HG03108 (cell line): ENCODE data around the gene FEM1C.

Experiments used
- ATAC-seq: cut with Tn5 transposase; IDR thresholded peaks from one replicate; pipeline ENCODE4 v1.9.1; 2021; ENCODE audit warnings: moderate library complexity; ENCODE audit not compliant: unreplicated experiment

The FEM1C gene

DNA sequence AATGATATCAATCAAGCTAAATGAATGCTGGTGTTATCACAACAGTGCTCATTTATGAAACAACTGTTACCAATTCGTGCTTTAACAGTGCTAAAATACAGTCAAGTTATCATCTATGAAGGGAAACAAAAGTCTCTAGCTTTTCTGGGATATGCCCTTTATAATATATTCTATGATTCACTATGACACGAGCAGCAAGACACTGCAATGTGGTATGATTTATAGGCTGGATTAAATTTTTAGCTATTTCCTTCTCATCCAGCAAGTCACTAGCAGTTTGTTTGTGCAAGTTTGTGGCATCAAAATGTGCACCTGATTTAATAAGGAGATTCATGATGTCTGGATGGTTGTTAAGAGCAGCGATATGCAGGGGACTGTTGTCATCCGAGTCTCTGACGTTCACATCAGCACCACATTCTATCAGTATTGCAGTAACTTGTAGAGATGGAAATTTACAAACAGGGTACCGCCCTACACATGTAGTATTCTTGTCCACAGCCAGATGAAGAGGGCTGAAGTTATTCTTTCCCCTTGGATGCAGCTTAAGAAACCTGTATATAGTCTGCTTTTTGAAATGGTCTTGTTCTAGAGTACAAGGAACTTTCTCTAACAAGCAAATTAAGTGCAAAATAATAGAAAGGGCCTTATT, 20.3 kb downstream of the FEM1C start:
- ATAC-seq = no peak

DNA sequence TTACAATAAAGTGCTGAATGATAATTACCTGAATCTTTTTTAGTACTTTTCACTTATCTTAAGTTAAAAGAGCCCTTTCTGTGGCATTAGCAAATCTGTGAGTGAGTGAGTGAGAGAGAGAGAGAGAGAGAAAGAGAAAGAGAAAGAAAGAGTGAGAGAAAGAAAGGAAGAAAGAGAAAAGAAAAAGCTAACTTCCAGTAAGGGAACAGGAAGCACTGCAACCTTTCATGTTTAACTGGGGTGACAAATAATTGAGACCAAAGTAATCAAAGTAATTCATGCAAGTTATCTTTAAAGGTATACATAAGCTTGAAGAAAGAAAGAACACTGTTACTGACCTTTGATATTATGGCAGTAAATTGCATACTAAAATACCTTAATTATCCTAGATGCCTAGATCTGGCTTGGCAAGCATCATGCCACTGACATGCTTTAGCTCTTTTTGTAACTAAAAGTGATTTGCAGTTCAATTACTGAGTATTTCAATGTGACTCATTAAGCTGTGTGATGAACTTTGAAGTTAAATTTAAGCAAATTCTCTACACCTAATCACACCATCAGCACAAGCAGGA, 21.7 kb downstream of the FEM1C start:
- no peak for ATAC-seq

DNA sequence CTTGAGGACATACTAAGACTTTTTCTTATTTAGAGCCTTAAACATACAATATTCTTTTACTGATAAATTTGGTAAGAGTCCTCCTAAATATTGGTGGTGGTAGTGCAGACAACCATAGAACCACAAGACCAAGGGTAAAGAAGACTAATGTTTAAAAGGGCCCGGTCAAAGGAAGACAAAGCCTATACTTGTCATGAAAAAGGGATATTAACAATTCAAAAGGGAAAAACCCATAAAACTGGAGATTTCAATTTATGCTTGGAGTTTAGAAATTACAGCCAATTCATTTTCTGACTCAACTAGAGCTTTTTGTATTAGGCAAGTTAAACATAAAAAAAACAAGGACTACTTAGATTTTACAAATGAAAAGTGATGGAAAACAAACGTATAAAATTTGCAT, 24.4 kb downstream of the FEM1C start:
- ATAC-seq = no peak

DNA sequence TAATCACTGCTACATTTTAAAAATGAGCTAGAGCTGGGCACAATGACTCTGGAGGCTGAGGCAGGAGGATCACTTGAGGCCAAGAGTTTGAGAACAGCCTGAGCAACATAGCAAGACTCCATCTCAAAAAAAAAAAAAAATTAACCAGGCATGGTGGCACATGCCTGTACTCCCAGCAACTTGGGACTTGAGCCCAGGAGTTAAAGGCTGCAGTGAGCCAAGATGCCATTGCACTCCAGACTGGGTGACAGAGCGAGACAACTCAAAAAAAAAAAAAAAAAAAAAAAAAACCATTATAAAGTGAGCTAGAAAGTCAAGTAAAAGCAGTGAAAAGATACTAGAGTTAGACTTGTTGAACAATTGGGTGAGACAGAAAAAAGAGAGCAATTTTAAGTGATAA, 28.2 kb downstream of the FEM1C start:
- no peak for ATAC-seq

DNA sequence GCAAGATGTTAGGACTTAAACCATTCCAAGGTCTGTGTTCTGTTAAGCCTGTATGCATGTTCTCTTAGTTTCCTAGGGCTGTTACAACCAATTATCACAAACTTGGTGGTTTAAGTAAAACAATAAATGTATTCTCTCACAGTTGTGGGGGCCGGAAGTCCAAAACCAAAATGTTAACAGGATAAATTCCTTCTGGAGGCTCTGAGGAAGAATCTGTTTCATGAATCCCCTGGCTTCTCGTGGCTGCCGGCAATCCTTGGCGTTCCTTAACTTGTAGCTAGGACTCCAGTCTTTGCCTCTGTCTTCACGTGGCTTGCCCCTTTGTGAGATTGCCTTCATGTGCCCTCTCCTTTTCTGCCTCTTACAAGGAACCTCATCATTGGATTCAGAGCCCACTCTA, 30.4 kb downstream of the FEM1C start:
- ATAC-seq = no peak

DNA sequence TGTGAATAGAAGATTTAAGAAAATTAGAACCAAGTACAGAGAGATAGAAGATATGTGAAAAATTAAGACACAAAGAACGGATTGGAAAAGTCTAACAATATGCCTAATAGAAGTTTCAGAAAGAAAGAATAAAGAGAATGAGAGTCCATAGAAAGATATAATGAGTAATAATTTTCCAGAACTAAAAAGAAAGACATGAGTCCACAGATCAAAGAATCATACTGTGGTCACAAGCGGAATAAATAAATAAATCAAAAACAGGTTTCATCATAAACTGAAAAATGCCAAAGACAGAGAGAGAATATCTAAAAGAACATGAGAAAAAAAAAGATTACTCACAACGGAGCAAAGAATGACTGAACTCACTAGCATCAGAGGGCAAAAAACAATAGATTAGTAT, 32.9 kb downstream of the FEM1C start:
- no peak for ATAC-seq

DNA sequence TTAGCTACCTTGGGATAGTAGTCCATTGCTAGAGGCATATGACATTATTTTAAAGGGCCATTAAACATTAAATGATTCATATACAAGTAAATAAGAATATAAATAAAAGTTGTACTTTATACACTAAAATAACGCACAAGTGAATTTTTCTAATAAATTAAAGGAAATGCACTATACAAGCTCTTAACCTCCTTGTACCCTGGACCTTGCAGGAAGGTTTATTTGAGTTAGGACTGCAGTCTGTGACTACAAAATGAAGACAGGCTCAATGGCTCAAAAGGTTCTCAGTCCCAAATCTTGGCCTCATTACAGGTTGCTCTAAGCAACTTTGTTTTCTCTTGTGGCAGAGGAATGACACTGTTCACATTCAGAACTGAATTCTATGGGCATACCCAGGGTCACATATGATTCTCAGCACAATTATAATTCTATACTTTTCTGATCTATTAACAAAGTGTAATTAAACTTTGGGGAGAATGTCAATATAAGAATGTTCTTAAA, 34.4 kb downstream of the FEM1C start:
- no peak for ATAC-seq

DNA sequence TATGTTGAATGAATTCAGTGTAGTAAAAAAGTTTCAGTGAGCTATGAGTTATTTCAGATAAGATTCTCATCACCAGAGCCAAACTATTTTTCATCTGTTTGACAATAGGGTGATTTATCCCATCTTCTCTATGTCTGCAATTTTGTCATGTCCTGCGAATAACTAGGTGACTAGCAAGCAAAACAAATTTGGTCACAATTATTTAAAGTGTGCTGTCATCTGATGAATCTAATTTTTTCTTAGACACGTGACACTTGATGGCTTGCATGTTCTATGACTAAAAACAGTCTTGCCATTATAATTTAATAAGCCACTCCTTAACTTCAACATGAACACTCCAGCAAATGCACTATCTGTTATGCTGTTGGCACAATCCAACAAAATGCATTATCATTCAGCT, 35.0 kb downstream of the FEM1C start:
- no peak for ATAC-seq

DNA sequence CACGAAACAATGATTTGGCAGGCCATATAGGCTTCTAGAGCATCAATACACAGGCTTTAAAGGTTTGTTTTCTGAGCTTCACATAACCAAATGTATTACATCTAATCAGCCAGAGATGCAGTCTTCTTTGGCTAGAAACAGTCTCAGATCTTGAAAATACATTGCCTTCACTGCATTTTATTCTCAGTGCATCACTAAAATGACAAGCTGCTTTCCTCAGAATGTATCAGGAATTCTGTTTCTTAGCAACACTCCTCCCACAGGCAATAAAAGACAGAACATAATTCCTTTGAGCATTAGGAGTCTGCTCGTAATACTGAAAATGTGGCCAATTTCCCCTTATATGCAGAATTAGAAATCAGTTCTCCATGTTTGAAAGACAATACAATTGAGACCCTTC, 36.9 kb downstream of the FEM1C start:
- no peak for ATAC-seq

DNA sequence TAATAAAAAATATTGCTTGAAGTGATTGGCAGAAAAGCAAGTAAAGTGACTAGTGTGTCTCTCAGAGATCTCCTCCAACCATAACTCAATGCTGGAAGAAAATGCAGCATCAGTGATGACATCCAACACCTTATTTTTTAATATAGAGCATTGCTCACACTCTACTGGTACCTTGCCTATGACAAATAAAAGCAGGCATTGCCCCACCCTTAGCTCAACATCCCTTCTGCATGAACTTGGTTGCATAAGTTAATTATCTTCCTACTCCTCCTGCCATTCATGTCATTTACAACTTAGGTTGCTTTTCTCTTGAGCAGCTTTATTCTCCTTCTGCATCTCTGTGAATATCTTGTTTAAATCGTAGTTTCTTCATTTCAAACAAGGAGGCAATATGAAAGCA, 41.2 kb downstream of the FEM1C start:
- ATAC-seq = no peak

DNA sequence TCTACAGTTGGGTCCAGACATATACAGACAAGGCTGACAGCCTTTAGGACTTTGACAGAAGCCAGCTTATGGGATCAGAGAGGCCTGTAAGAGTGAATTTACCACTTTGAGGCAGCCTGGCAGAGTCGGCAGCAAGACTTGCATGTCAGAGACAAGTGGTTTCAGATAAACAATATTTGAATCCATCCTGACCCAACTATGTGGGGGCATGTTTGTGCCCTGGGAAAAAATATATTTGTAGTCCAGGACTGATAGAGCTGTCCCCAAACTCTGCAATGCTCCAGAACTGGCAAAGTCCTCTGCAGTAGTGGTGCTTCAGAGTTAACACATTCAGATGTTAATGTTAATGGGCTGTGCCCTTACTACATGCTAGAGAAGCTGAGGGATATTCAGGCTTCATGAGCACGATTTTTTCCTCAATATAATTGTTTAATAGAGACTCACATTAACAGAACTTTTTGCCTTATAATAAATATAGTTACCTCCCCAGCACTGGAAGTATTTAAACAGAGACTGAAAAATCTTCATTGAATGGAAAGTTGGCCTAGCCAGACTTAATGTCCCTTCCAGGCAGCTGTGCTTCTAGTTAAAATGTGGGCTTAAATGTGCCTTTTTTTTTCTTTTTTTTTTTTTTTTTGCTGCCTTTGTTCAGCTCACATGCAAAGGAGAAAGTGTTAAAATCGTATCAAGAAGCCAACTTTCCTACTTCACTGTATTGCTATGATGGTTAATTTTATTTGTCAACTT, 42.9 kb downstream of the FEM1C start:
- no peak for ATAC-seq

DNA sequence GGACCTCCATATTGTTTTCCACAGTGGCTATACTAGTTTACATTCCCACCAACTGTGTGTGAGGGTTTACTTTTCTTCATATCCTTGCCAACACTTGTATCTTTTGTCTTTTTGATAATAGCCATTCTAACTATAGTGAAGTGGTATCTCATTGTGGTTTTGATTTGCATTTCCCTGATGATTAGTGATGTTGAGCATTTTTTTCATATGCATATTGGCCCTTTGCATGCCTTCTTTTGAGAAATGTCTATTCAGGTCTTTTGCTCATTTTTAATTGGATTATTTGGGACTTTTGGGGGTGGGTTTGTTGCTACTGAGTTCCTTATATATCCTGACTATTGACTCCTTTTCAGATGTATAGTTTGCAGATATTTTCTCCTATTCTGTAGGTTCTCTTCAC, 44.4 kb downstream of the FEM1C start:
- no peak for ATAC-seq

DNA sequence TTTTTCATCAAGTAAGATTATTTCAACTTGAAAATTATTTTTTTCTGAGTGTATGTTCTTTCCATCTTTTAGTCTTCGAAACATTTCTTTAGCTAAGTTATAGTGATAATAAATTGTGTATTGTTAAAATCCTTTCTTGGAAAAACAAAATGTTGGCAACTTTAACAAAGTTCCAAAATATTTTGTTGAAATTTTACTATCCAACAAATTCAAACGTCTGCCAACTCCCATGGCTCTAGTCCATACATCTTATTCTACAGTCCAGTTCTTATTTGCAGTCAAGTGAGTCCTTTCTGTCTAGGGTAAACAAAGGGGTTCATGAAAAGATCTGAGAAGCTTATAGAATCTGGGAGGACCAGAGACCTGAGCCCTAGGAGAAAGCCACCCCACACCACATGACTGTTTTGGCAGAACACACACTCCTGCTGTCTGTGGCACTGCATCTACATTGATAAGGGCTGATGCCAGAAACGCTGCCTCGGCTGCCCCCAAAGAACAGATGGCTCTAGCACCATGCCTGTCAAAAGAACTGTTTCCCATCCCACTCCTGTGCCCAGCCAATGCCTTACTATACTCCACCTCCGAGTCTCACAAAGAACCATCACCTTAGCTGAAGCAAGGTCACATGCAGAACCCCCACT, 47.5 kb downstream of the FEM1C start:
- no peak for ATAC-seq

DNA sequence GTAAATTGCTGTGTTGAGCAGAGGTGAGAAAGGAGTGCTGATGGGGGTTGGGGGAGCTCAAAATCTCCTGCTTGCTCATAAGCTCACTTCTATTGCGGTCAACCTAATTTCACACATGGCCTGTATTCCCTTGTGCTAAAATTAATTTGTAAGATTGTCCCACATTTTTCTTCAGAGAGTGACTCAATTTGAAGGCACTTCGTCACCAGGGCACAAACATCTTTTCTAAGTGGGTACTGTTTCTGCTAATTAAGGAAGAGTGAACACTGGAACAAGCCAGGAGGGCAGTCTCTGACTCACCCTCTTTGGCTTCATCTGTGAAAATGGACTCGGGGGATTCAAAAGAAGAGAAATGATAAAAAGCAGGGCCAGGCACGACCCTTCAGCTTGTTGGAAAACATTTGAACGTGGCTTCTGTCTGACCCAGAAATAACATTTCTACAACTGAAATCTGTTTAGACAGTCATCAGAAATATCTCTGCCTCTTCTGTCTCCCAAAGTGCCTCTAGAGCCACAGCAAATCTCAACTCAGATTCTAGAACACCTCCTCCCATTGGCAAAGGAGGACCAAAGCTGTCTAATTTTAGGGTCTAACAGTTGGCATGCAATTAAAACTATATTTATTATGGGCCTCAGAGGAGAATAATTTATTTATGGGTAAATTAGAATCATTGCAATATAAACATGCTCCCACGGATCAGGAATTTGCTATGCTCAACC, 49.8 kb downstream of the FEM1C start:
- ATAC-seq = no peak

DNA sequence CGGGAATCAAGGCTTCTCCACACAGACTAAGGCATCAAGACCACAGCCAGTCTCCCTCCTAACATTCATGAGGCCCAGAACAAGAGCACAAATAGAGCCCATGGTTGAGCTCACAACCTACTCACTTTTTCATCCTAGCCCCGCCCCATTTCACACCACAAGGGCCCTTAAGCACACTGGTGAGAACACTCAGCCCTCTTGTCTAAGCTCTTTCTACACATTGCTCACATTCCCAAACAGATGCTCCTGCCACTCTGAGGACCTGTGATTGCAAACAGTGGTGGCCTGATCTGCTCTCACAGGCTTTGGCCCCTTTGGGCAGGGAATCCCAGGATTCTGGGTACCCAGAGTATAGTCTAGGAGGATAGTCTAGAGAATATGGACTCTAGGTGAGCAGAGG, 54.0 kb downstream of the FEM1C start:
- no peak for ATAC-seq

DNA sequence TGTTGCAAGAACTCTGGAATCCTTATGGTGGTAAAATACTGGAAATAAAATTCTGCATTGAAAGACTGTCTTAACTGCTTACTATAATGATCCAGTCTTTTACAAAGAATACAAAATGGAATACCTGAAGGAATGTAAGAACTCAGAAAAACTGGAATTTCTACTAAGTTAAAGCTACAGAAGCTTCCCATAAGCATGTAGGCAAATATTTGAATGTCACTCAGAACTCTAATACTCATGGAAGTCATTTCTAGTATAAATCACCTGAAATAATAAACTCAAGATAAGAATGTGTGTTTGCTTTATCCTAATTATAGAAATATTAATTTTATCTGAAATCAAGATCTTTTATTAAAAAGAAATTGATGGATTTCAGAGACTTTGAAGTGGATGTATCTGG, 54.8 kb downstream of the FEM1C start:
- ATAC-seq = no peak

DNA sequence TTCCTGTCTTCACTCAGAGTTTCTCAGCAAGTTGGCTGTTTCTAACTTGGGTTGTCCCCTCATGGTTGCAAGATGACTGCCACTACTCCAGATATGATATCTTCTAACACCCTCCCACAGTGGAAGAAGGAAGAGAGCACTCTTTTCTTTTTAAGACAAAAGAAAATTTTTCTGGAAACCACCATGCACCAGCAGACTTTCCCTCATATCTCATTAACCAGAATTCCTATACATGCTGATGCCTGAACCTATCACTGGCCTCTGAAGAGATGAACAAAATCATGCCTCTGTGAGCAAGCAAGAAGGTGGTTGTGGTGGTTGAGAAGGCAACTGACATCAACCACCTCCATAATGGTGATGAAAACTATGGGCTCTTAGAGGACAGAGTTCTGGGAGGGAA, 56.8 kb downstream of the FEM1C start:
- no peak for ATAC-seq

DNA sequence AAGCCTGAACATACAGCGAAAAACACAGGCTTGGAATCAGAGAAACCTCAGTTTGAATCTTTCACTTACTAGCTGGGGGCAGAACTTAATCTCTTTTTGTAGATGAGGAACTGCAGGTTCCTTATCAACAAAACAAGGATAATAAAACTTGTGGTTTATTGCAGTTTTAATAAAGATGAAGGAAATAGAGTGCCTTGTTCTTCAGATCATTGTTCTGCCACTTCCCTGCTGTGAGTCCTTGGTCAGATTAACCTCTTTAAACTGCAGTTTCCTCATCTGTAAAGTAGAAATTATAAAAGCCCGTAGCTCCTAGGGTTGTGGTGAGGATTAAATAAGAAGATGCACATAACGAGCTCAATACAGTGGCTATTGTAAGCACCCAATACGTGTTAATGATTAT, 57.4 kb downstream of the FEM1C start:
- ATAC-seq = no peak

DNA sequence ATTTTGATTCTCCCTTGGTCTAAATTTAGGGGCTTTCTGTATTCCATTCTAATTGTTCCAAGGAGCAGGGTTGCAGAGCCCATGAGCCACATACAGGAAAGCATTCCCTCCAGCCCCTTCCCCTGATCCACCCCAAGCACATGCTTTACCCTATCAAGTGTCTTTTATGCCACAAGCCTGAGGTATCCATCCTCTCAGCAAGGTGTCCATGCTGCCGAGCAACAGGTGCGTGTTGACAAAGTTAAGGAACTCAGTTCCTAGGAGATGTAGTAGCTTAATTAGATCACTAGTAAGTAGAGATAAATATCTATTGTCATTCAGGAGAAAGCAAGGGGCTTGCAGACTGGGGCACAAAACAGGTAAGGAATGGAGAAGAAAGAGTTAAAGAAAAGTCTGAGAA, 57.8 kb downstream of the FEM1C start:
- ATAC-seq = no peak

DNA sequence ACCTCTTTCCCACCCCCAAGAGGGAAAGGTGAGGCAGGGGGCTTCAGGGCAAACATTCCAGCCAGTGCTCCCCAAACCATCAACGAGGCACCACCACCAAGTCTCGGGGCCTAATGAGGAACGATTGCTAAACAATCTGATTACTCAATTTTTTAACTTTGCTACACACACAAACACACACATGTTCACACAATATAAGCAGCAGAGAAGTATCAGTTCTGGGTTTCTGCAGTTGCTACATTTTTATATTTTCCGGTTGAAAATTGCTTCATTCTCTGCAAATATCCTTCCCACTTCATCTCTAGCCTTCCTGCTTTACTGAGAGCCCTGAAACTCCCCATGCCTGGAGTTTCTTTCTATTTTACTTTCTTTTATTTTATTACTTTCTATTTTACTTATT, 60.2 kb downstream of the FEM1C start:
- ATAC-seq = no peak

DNA sequence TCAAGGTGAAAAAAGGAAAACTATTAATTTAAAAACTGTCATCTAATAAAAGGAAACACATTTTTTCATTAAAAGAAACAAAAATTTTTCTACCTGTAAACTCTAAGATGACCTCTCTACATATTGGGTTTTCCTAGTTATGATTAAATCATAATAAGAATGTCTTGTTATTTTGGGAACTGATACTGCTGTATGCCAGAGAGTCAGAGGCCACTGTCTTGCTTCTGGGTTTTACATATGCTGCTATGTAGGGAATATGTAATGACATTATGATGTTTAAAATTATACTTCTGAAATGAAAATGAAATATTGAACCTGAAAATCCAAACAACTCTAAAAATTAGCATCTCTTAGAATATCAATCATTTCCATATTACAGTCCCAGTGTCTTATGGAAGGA, 63.7 kb downstream of the FEM1C start:
- no peak for ATAC-seq
